H9 (cell line): Measurements from ENCODE around the gene THRB. TPM values are rescaled to one million over a fixed set of nuclear protein-coding genes. Genes with fewer than 3 reads are reported as not detected.

ENCODE experiments used
- DNase-seq: peaks from one replicate; pipeline ENCODE4 v3.0.0-alpha.2; 2017
- H2AFZ ChIP-seq: one replicate; pipeline ENCODE4 v1.6.1; 2013; ENCODE audit warnings: mild to moderate bottlenecking, low read length, control low read depth, moderate library complexity
- H2AK5ac ChIP-seq: 2 replicates; pipeline ENCODE4 v1.6.1; 2013; ENCODE audit warnings: low read length, control low read depth, mixed read lengths; ENCODE audit not compliant: insufficient read length
- H2BK120ac ChIP-seq: one replicate; pipeline ENCODE4 v1.6.1; 2013; ENCODE audit warnings: low read depth, mild to moderate bottlenecking, low read length, control low read depth, inconsistent platforms; ENCODE audit not compliant: poor library complexity, severe bottlenecking
- H2BK12ac ChIP-seq: 2 replicates; pipeline ENCODE4 v1.6.1; 2013; ENCODE audit warnings: low read length, control low read depth, mixed read lengths, low read depth; ENCODE audit not compliant: insufficient read length
- H2BK15ac ChIP-seq: 2 replicates; pipeline ENCODE4 v1.6.1; 2013; ENCODE audit warnings: low read depth, low read length, control low read depth
- H2BK20ac ChIP-seq: one replicate; pipeline ENCODE4 v1.6.1; 2013; ENCODE audit warnings: low read depth, mild to moderate bottlenecking, low read length, control low read depth, inconsistent platforms; ENCODE audit not compliant: poor library complexity, severe bottlenecking
- H2BK5ac ChIP-seq: 2 replicates; pipeline ENCODE4 v1.6.1; 2013; ENCODE audit warnings: low read length, control low read depth, mixed read lengths; ENCODE audit not compliant: insufficient read length
- H3K14ac ChIP-seq: 2 replicates; pipeline ENCODE4 v1.6.1; 2013; ENCODE audit warnings: low read length, control low read depth; ENCODE audit not compliant: insufficient read depth
- H3K18ac ChIP-seq: 2 replicates; pipeline ENCODE4 v1.6.1; 2013; ENCODE audit warnings: low read depth, mild to moderate bottlenecking, mixed read lengths, low read length, control low read depth; ENCODE audit not compliant: insufficient read length
- H3K23ac ChIP-seq: 2 replicates; pipeline ENCODE4 v1.6.1; 2013; ENCODE audit warnings: low read length, control low read depth, mixed read lengths, low read depth; ENCODE audit not compliant: insufficient read length
- H3K23me2 ChIP-seq: 2 replicates; pipeline ENCODE4 v1.6.1; 2013; ENCODE audit warnings: low read depth, mild to moderate bottlenecking, mixed read lengths, low read length, control low read depth; ENCODE audit not compliant: insufficient read length, poor library complexity, severe bottlenecking
- H3K27ac ChIP-seq: 2 replicates; pipeline ENCODE4 v1.5.1; 2013; ENCODE audit warnings: low read length, control low read depth, mixed read lengths, low read depth; ENCODE audit not compliant: insufficient read length
- H3K27me3 ChIP-seq: 2 replicates; pipeline ENCODE4 v1.6.1; 2013; ENCODE audit warnings: low read length, control low read depth, inconsistent platforms; ENCODE audit not compliant: insufficient read depth
- H3K4ac ChIP-seq: 2 replicates; pipeline ENCODE4 v1.6.1; 2013; ENCODE audit warnings: low read depth, mild to moderate bottlenecking, control low read depth, inconsistent platforms, low read length, moderate library complexity
- H3K4me1 ChIP-seq: 2 replicates; pipeline ENCODE4 v1.6.1; 2013; ENCODE audit warnings: low read length, control low read depth, inconsistent platforms; ENCODE audit not compliant: insufficient read depth
- H3K4me2 ChIP-seq: 2 replicates; pipeline ENCODE4 v1.6.1; 2013; ENCODE audit warnings: low read length, control low read depth, mixed read lengths; ENCODE audit not compliant: insufficient read length, insufficient read depth
- H3K56ac ChIP-seq: 2 replicates; pipeline ENCODE4 v1.6.1; 2013; ENCODE audit warnings: low read depth, mild to moderate bottlenecking, mixed read lengths, low read length, control low read depth; ENCODE audit not compliant: insufficient read length
- H3K79me1 ChIP-seq: 2 replicates; pipeline ENCODE4 v1.6.1; 2013; ENCODE audit warnings: low read depth, mild to moderate bottlenecking, moderate library complexity, low read length, control low read depth, inconsistent platforms; ENCODE audit not compliant: insufficient read depth, poor library complexity, severe bottlenecking
- H3K79me2 ChIP-seq: 2 replicates; pipeline ENCODE4 v1.6.1; 2013; ENCODE audit warnings: low read length, control low read depth, inconsistent platforms; ENCODE audit not compliant: insufficient read depth
- H3K9ac ChIP-seq: 2 replicates; pipeline ENCODE4 v1.6.1; 2013; ENCODE audit warnings: low read length, control low read depth, mixed read lengths; ENCODE audit not compliant: insufficient read length; ENCODE audit errors: extremely low read depth
- H3K9me3 ChIP-seq: one replicate; pipeline ENCODE4 v1.6.1; 2013; ENCODE audit warnings: low read depth, low read length, inconsistent platforms; ENCODE audit not compliant: control insufficient read depth
- H3T11ph ChIP-seq: one replicate; pipeline ENCODE4 v1.6.1; 2013; ENCODE audit warnings: mild to moderate bottlenecking, low read length, control low read depth, inconsistent platforms
- H4K20me1 ChIP-seq: one replicate; pipeline ENCODE4 v1.6.1; 2013; ENCODE audit not compliant: control insufficient read depth, insufficient read length, insufficient read depth
- H4K5ac ChIP-seq: 2 replicates; pipeline ENCODE4 v1.6.1; 2013; ENCODE audit warnings: low read depth, mild to moderate bottlenecking, mixed read lengths, low read length, control low read depth; ENCODE audit not compliant: insufficient read length
- H4K8ac ChIP-seq: replicated peaks from 2 replicates; pipeline ENCODE4 v1.6.1; 2013; ENCODE audit warnings: low read length, control low read depth, mixed read lengths, low read depth; ENCODE audit not compliant: insufficient read length
- H4K91ac ChIP-seq: 2 replicates; pipeline ENCODE4 v1.6.1; 2013; ENCODE audit warnings: low read depth, mild to moderate bottlenecking, moderate library complexity, mixed read lengths, low read length, control low read depth; ENCODE audit not compliant: insufficient read length
- H3K27ac Mint-ChIP-seq, 3 experiments: 2 replicates in 2 of 3; 3 replicates in 1 of 3; pipeline ENCODE4 v1.8.0; 2020 to 2021; ENCODE audit warnings: mixed read lengths in 3 of 3, mild to moderate bottlenecking in 1 of 3, moderate library complexity in 1 of 3
- H3K27me3 Mint-ChIP-seq: 2 replicates; pipeline ENCODE4 v1.8.0; 2021; ENCODE audit warnings: low read depth, mild to moderate bottlenecking, moderate library complexity, mixed read lengths
- H3K36me3 Mint-ChIP-seq, 3 experiments: 2 replicates in 2 of 3; 3 replicates in 1 of 3; pipeline ENCODE4 v1.8.0; 2020 to 2021; ENCODE audit warnings: low read depth in 3 of 3, mixed read lengths in 3 of 3; ENCODE audit not compliant: insufficient read depth in 1 of 3
- H3K4me1 Mint-ChIP-seq, 2 experiments: 2 replicates each; pipeline ENCODE4 v1.8.0; 2020; ENCODE audit warnings: mixed read lengths in 2 of 2
- H3K4me3 Mint-ChIP-seq, 2 experiments: 2 replicates in 1 of 2; 3 replicates in 1 of 2; pipeline ENCODE4 v1.8.0; 2020 to 2021; ENCODE audit warnings: mild to moderate bottlenecking in 2 of 2, mixed read lengths in 2 of 2, moderate library complexity in 1 of 2
- H3K9me3 Mint-ChIP-seq, 2 experiments: 2 replicates in 1 of 2; 3 replicates in 1 of 2; pipeline ENCODE4 v1.8.0; 2020; ENCODE audit warnings: mild to moderate bottlenecking in 2 of 2, mixed read lengths in 2 of 2, moderate library complexity in 1 of 2
- WGBS: extraction: QIAGEN DNeasy Blood & Tissue Kit; methylation state at CpG from one replicate; pipeline ENCODE4 v1.1.7; 2013; ENCODE audit warnings: missing lambda C conversion rate, low lambda C conversion rate, mixed read lengths; ENCODE audit not compliant: insufficient read length; ENCODE audit errors: extremely low coverage; 5-methylcytosine and 5-hydroxymethylcytosine counted together
- total RNA-seq: library from RNA; stranded (reverse); gene quantifications from 2 replicates; pipeline ENCODE4 v1.2.1, GENCODE V29; 2021
- TF ChIP-seq, protein P1 (sequence below): fragments of 200-600 bp; sonication (generic); conservative IDR thresholded peaks from 3 replicates; pipeline ENCODE4 v1.8.0; 2021; ENCODE audit warnings: antibody characterized with exemption, mild to moderate bottlenecking

Gene THRB
- total RNA-seq, 1 experiment from 2014 or later = 8.6 TPM

- Histone ChIP-seq H2BK12ac (no peak overlapping the region), H3K4me2 (no peak overlapping the region), H3K56ac (no peak overlapping the region), H4K20me1 (no peaks in the 10 kb centered on the region), H3K23ac (no peak overlapping the region), H3K23me2 (no peaks in the 10 kb centered on the region), H3T11ph (no peak overlapping the region), H2BK5ac (no peak overlapping the region), H4K5ac (no peak overlapping the region), H3K79me2 (no peaks in the 10 kb centered on the region), H3K4ac (no peak overlapping the region), H3K14ac (no peak overlapping the region), H3K9ac (no peak overlapping the region), H2BK20ac (no peak overlapping the region), H2BK15ac (no peak overlapping the region), H3K9me3 (no peaks in the 10 kb centered on the region), H3K79me1 (no peaks in the 10 kb centered on the region), H3K27ac (no peak overlapping the region), H4K91ac (no peak overlapping the region), H3K27me3 (no peaks in the 10 kb centered on the region), H2AFZ (no peak overlapping the region), H4K8ac (no peak overlapping the region), H2AK5ac (no peak overlapping the region), H3K18ac (no peak overlapping the region), H2BK120ac (no peak overlapping the region), H3K4me1 (no peaks in the 10 kb centered on the region)
- Mint-ChIP-seq H3K4me3 (no peak overlapping the region), H3K27ac (no peak overlapping the region), H3K4me1 (peaks cover 8 to 15% of the 10 kb centered on the region in 2 experiments), H3K27me3 (no peaks in the 10 kb centered on the region), H3K9me3 (peaks cover 0 to 6% of the 10 kb centered on the region in 2 experiments; a peak in 1 of 5 replicates), H3K36me3 (peaks cover 0 to 8% (median 0%) of the 10 kb centered on the region in 3 experiments; a peak in 2 of 7 replicates)
- TF ChIP-seq, protein P1, sequence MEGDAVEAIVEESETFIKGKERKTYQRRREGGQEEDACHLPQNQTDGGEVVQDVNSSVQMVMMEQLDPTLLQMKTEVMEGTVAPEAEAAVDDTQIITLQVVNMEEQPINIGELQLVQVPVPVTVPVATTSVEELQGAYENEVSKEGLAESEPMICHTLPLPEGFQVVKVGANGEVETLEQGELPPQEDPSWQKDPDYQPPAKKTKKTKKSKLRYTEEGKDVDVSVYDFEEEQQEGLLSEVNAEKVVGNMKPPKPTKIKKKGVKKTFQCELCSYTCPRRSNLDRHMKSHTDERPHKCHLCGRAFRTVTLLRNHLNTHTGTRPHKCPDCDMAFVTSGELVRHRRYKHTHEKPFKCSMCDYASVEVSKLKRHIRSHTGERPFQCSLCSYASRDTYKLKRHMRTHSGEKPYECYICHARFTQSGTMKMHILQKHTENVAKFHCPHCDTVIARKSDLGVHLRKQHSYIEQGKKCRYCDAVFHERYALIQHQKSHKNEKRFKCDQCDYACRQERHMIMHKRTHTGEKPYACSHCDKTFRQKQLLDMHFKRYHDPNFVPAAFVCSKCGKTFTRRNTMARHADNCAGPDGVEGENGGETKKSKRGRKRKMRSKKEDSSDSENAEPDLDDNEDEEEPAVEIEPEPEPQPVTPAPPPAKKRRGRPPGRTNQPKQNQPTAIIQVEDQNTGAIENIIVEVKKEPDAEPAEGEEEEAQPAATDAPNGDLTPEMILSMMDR = no peak
- DNase-seq = no peak
- no CpG with 5 or more reads among the region's 4 CpGs for WGBS
These were observed 87.8 kb downstream of the THRB start for GRCh38 chr3:24406900-24407299.
